Osteocyte (in vitro differentiated cells): Measurements from ENCODE around the gene RABL3. TPM values are rescaled to one million over a fixed set of nuclear protein-coding genes. Genes with fewer than 3 reads are reported as not detected.

Experiments
- DNase-seq: peaks from one replicate; pipeline ENCODE4 v3.0.0; 2021; ENCODE audit warnings: mixed read lengths; ENCODE audit not compliant: unreplicated experiment; ENCODE audit errors: extremely low spot score
- H3K27ac Mint-ChIP-seq: one replicate; pipeline ENCODE4 v1.8.0; 2021; ENCODE audit warnings: mild to moderate bottlenecking, mixed read lengths; ENCODE audit not compliant: unreplicated experiment
- H3K27me3 Mint-ChIP-seq: one replicate; pipeline ENCODE4 v1.8.0; 2021; ENCODE audit warnings: mixed read lengths; ENCODE audit not compliant: unreplicated experiment
- H3K36me3 Mint-ChIP-seq: one replicate; pipeline ENCODE4 v1.8.0; 2021; ENCODE audit warnings: mixed read lengths; ENCODE audit not compliant: unreplicated experiment
- H3K4me1 Mint-ChIP-seq: one replicate; pipeline ENCODE4 v1.8.0; 2021; ENCODE audit warnings: mixed read lengths; ENCODE audit not compliant: unreplicated experiment
- H3K4me3 Mint-ChIP-seq: one replicate; pipeline ENCODE4 v1.8.0; 2021; ENCODE audit warnings: mild to moderate bottlenecking, moderate library complexity, mixed read lengths; ENCODE audit not compliant: unreplicated experiment
- H3K9me3 Mint-ChIP-seq: one replicate; pipeline ENCODE4 v1.8.0; 2021; ENCODE audit warnings: mixed read lengths; ENCODE audit not compliant: unreplicated experiment
- total RNA-seq: library from RNA; stranded (reverse); gene quantifications from 2 replicates; pipeline ENCODE4 v1.2.1, GENCODE V29; 2021
- TF ChIP-seq, protein P1 (sequence below): fragments of 200-600 bp; sonication (generic); IDR thresholded peaks from 2 replicates; pipeline ENCODE4 v1.5.0; 2021; ENCODE audit warnings: antibody characterized with exemption, mild to moderate bottlenecking, moderate library complexity

The RABL3 gene
- total RNA-seq, 1 donor from 2014 or later, result 17.4 TPM

- peaks cover 10% of the 10 kb centered on the region for H3K4me1 Mint-ChIP-seq
- no peak overlapping the region for H3K4me3 Mint-ChIP-seq
- peaks cover 16% of the 10 kb centered on the region for H3K36me3 Mint-ChIP-seq
- H3K27me3 Mint-ChIP-seq, result no peaks in the 10 kb centered on the region
- TF ChIP-seq, protein P1, sequence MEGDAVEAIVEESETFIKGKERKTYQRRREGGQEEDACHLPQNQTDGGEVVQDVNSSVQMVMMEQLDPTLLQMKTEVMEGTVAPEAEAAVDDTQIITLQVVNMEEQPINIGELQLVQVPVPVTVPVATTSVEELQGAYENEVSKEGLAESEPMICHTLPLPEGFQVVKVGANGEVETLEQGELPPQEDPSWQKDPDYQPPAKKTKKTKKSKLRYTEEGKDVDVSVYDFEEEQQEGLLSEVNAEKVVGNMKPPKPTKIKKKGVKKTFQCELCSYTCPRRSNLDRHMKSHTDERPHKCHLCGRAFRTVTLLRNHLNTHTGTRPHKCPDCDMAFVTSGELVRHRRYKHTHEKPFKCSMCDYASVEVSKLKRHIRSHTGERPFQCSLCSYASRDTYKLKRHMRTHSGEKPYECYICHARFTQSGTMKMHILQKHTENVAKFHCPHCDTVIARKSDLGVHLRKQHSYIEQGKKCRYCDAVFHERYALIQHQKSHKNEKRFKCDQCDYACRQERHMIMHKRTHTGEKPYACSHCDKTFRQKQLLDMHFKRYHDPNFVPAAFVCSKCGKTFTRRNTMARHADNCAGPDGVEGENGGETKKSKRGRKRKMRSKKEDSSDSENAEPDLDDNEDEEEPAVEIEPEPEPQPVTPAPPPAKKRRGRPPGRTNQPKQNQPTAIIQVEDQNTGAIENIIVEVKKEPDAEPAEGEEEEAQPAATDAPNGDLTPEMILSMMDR, result no peak
- no peak for DNase-seq
- no peaks in the 10 kb centered on the region for H3K9me3 Mint-ChIP-seq
- no peak overlapping the region for H3K27ac Mint-ChIP-seq
Measured at GRCh38 chr3:120778776-120779175, 36.5 kb upstream of the RABL3 start.

DNA sequence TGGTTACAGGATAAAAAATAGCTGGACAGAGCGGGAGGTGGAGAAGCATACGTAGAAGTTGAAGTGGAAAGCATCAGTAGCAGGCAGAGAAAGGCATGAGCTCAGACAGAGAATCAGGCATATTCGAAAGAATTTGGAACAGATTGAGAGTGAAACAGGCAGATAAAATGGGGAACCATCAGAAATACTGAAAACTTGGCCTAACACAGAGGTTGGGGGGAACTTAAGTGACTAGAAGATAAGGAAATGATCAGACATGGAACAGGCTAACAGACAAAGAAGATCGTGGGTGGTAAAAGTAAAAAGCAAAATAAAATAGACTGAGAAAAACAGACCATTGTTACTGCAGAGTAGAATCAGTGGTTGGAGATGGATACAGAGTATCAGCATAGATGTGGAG is 33.1 kb upstream of the RABL3 start:
- no peak overlapping the region for H3K27ac Mint-ChIP-seq
- no peak for DNase-seq
- TF ChIP-seq, protein P1, result no peak
- H3K36me3 Mint-ChIP-seq, result peaks cover 11% of the 10 kb centered on the region
- H3K4me3 Mint-ChIP-seq, result no peak overlapping the region
- no peaks in the 10 kb centered on the region for H3K9me3 Mint-ChIP-seq
- no peaks in the 10 kb centered on the region for H3K27me3 Mint-ChIP-seq
- peaks cover 3% of the 10 kb centered on the region for H3K4me1 Mint-ChIP-seq

DNA sequence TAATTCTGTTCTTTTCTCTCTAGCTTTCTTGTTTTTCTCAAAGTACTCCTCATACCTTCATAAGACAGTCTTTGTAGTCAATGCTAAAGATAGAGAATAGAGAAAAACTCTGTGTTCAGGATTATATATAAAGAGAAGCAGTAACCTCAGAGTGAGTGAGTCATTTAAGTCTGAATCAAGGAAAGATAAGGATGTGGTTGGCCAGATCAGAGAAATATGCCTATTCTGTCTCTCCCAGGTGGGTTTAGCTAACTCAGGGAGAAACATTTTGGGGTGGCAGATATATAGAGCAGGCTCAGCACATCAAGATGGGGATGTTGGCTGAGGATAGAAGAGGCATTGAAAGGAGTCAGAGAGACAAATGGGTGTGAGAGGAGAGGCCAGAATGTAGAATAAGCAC is 31.6 kb upstream of the RABL3 start:
- TF ChIP-seq, protein P1, result no peak
- DNase-seq, result no peak
- no peaks in the 10 kb centered on the region for H3K4me1 Mint-ChIP-seq
- H3K4me3 Mint-ChIP-seq, result no peak overlapping the region
- H3K36me3 Mint-ChIP-seq, result peaks cover 10% of the 10 kb centered on the region
- H3K27me3 Mint-ChIP-seq, result no peaks in the 10 kb centered on the region
- no peak overlapping the region for H3K27ac Mint-ChIP-seq
- no peaks in the 10 kb centered on the region for H3K9me3 Mint-ChIP-seq

- Mint-ChIP-seq H3K27ac (no peak overlapping the region), H3K4me3 (no peak overlapping the region), H3K36me3 (peaks cover 9% of the 10 kb centered on the region), H3K4me1 (peaks cover 11% of the 10 kb centered on the region), H3K27me3 (no peaks in the 10 kb centered on the region), H3K9me3 (no peaks in the 10 kb centered on the region)
- DNase-seq, result no peak
- TF ChIP-seq, protein P1, result no peak
Measured at GRCh38 chr3:120772081-120772480, 29.8 kb upstream of the RABL3 start.

DNA sequence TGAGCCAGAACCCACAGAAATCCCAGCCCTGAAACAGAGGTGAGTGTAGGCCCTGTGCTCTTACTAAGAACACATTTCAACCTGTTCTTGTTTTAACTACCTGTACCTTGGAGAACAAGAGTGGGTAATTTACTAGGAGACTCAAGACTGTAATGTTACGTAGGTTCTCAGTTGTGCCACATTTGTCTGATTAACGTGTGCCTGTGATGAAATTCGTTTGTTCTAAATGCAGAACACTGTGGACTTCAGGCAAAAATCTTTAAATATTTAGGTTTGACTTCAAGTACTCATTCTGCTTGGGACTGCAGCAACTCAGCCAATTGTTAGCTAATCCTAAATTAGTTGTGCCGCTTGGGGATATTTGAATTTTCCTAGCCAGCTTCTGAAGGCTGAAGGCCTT is 28.6 kb upstream of the RABL3 start:
- TF ChIP-seq, protein P1, result no peak
- Mint-ChIP-seq H3K9me3 (no peaks in the 10 kb centered on the region), H3K27ac (no peak overlapping the region), H3K36me3 (peaks cover 5% of the 10 kb centered on the region), H3K4me3 (no peak overlapping the region), H3K4me1 (peaks cover 19% of the 10 kb centered on the region), H3K27me3 (no peaks in the 10 kb centered on the region)
- DNase-seq, result no peak
